ENCODE data around the gene PKD1L1.

Gene PKD1L1

DNA sequence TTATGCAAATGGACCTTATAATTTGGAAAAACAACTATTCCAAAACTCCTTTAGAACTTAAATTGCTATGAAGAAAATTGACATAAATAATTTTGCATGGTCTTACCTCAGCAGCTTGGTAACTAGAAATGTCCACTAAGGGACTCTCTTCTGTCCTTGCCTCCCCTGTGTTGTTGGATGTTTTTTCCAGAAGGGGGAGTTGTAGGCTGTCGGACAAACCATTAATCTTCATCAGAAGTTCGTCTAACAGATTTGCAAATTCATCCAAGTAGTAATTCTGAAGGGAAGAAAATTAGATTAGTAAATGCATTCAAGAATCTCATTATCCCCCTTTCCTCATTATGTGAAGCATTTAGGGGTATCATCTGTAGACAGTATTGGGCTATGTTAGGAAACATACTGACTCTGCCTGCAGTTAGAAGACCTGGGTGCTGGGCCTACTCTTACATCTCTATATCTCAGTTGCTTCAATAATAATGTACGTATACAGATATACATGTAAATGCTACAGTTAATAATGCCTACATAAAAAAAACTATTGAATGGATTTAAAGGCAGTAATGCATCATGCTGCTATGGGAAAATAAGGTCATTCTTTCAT, 155.6 kb downstream of the PKD1L1 start:
- no peak for DNase-seq

DNA sequence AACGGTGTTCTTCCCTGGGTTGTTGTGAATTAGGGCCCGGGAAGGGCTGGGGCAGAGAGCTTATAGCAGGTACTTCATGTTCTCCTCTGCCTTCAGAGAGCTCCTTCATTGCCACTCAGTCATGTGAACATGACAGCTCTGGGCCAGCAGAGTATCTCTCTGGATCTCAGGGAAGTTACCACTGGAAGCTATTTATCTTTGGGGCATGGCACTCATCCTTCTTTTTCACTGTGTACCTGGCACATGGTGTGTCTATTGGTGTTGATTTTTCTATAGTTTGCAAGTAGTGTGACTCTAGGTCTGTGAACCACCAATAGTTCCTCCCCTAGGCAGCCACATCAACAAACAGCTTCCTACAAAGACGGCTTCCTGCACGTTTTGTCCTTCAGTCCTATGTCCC, 156.6 kb downstream of the PKD1L1 start:
- no peak for DNase-seq

DNA sequence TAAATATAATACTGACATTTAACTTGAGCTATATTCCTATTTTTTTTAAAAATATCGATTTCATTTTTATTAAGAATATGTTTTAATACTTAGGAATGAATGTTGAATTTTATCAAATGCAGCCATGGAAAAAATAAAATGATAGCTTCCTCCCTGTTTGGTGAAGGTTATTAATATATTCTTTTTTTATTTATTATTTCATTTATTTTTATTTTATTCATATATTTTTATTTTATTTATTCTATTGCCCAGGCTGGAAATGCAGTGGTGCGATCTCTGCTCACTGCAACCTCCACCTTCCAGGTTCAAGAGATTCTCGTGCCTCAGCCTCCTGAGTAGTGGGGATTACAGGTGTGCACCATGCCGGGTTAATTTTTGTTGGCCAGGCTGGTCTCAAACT, 160.2 kb downstream of the PKD1L1 start:
- DNase-seq: no peak

- no peak for DNase-seq
These were observed 160.8 kb downstream of the PKD1L1 start for GRCh38 chr7:47787249-47788069.

- DNase-seq: no peak
These were observed 161.6 kb downstream of the PKD1L1 start for GRCh38 chr7:47786557-47787248.

- DNase-seq: no peak
These were observed 162.2 kb downstream of the PKD1L1 start for GRCh38 chr7:47785923-47786556.

GRCh38 chr7:47783456-47784223, 164.6 kb downstream of the PKD1L1 start:
- no peak for DNase-seq

GRCh38 chr7:47782792-47783191, 165.5 kb downstream of the PKD1L1 start:
- no peak for DNase-seq

- DNase-seq: no peak
These were observed 166.2 kb downstream of the PKD1L1 start for GRCh38 chr7:47782022-47782421.

GRCh38 chr7:47780555-47780954, 167.7 kb downstream of the PKD1L1 start:
- DNase-seq: no peak

DNA sequence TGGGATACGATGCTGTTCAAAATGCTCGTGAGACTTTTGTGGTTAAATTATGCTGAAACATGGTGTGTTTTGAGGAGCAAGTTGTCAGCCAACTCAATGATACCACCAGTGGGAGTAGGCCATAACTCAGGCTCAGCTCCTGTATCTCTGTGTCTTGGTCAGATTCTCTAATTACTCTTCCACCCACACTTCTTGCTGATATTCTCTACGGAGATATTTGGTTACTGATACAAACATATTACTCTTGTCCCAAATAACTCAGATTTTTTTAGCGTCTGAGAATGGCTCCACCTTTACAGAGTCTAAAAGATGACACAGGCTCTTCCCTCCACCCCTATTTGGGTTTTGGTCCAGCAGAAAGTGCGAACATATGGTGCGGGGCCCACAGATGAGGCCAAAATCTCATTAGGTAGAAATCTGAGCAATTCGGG, 168.9 kb downstream of the PKD1L1 start:
- no peak for DNase-seq

DNA sequence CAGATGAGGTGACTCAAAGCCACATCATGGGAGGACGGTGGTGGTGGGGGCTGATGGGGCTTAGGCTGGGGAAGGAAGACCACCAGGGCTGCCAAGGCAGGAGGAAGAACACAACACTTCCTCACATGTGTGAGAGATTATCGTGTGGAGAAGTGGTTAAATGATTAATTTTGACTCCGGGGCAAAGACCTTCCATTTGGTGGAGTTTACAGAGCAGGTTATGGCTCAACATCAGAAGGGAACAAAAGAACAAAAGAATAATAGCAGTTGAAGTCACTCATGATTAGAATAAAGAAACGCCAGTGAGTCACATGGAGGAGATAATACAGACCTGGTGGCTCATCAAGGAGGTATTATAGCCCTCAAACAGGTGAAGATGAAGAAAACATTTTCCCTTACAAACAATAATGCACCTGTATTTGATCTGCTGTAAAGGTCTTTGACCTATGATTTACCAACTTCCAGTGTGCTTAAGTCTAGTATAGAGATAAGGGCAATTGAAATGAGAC, 170.1 kb downstream of the PKD1L1 start:
- peak; percentile 16 for DNase-seq

GRCh38 chr7:47777531-47778152, 170.6 kb downstream of the PKD1L1 start:
- no peak for DNase-seq

DNA sequence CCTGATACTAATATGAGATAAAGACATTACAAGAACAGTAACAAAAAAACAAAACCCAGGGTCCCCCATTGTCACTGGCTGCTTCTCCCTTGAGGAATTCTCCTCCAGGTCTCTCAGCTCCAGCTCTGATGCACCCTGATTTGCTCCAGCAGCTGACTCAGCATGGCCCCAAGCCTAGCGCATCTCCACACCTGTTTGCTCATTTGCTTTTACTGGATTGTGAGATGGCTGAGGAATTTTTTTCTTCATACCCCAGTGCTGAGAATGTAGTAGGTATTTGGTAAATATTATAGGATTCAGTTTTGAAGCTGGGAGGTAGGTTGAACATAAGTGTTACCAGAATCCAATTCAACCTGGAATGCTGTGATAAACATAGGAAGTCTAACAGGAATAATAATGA, 171.9 kb downstream of the PKD1L1 start:
- DNase-seq: no peak

- DNase-seq: no peak
These were observed 173.0 kb downstream of the PKD1L1 start for GRCh38 chr7:47775238-47775637.

- no peak for DNase-seq
These were observed 175.8 kb downstream of the PKD1L1 start for GRCh38 chr7:47772492-47772891.

- no peak for DNase-seq
These were observed 176.3 kb downstream of the PKD1L1 start for GRCh38 chr7:47771990-47772360.

DNA sequence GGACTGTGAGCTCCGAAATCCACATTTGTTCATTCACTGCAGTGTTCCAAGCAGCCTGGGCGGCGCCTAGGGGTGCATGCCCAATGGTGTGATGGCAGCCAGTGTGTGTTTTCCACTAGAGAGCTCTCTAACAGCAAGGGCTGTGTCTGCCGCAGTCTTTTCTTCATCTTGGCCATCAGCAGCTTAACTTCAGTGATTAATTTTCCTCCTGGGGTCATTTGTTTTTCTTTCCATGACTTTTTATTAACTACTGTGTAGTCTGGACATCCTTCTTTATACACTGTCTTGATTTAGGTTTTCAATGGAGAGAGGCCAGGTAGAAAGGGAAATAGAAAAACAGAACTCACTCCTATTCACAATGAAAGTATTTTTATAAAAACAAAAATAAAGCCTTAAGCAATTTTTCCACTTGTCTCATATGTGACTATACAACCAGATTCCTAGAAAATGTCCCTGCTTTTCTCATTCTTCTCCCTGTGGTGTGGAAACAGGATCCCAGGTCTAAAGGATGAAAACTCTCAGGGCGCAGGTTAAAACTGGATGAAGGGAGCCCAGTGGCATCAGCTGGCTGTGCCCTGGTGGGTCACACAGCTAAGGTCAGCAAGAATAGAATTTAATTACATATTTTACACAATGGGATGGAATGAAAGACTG, 176.8 kb downstream of the PKD1L1 start:
- no peak for DNase-seq

- DNase-seq: no peak
These were observed 182.1 kb downstream of the PKD1L1 start for GRCh38 chr7:47766126-47766525.

DNA sequence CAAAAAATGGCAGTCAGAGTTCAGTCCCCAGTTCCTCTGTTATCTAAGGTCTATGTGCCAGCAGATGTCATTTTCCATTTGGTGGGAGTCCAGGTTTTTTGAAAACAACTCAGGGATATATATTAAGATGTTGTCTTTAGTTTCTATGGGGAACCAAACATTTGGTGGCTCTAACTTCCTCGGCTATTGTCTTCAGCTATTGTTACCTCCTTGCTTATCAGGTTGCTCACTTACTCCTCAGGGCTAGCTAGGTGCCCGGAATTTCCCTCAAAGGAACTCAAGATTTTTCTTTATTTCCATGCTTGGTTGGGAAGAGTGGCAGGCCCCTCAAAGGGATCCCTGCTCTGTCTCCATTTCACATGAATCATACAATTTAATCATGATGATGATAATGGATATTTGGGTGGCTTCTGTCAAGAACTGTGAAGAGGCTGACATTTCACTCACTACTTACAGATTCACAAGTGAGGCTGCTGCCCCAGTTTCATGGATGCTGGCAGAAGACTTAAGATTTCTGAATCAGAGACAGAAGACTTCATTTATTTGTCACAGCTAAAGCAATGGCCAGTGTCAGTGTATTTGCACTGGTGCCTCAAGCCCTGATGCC, 182.8 kb downstream of the PKD1L1 start:
- no peak for DNase-seq

DNA sequence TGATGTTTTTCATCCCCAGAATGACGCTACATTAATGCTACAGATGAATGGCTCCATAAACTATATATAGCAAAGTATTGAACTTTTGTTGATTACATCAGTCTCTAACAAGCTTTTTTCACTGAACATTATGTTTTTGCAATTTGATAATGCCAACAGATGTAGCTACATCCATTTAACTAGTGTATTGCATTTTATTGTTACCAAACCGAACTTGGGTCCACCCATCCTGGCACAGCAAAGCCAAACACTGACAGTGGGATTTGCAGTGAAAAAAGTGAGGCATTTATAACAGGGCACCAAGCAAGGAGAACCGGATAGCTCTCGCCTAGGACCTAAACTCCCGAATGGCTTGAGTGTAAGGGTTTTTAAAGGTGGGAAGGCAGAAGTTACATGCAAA, 183.5 kb downstream of the PKD1L1 start:
- DNase-seq: no peak

All from COR-L47 (cell line).